Peyer's patch (tissue), 4 donors: Measurements from ENCODE around the gene TNFRSF4. TPM values are rescaled to one million over a fixed set of nuclear protein-coding genes. Genes with fewer than 3 reads are reported as not detected.

Experiments used
- DNase-seq, 3 donors: peaks; one replicate each; pipeline ENCODE4 v3.0.0-alpha.2; 2017 to 2019
- H3K27ac ChIP-seq, 4 donors: fragments of 200-600 bp; sonication (generic); one replicate each; pipeline ENCODE4 v1.5.1; 2016 to 2019
- H3K27me3 ChIP-seq, 2 donors: fragments of 200-600 bp; sonication (generic); one replicate each; pipeline ENCODE4 v1.5.1; 2019
- H3K36me3 ChIP-seq, 3 donors: fragments of 200-600 bp; sonication (generic); one replicate each; pipeline ENCODE4 v1.5.1; 2016 to 2019
- H3K4me1 ChIP-seq, 4 donors: fragments of 200-600 bp; sonication (generic); one replicate each; pipeline ENCODE4 v1.5.1; 2016 to 2019
- H3K4me3 ChIP-seq, 4 donors: fragments of 200-600 bp; sonication (generic); 1 replicate in 3 of 4; 2 replicates in 1 of 4; pipeline ENCODE4 v1.5.1; 2016 to 2019; ENCODE audit warnings: mild to moderate bottlenecking in 1 of 4
- H3K9me3 ChIP-seq, 4 donors: fragments of 200-600 bp; sonication (generic); one replicate each; pipeline ENCODE4 v1.5.1; 2016 to 2019; ENCODE audit warnings: mild to moderate bottlenecking in 1 of 4
- POLR2A ChIP-seq, 2 donors: fragments of 450-650 bp; IDR thresholded peaks; one replicate each; pipeline ENCODE4 v1.5.1; 2017; ENCODE audit warnings: antibody characterized with exemption in 2 of 2, mild to moderate bottlenecking in 2 of 2, moderate library complexity in 2 of 2
- total RNA-seq, 4 donors: library from RNA; depleted of rRNA; stranded (reverse); fragments of >200 nt; gene quantifications; one replicate each; pipeline ENCODE4 v1.1.0, GENCODE V29; 2016
- TF ChIP-seq, protein P1 (sequence below), 6 experiments: fragments of 450-650 bp in 4 of 6; fragments of 200-600 bp in 2 of 6; sonication (generic) in 1 of 6; IDR thresholded peaks; one replicate each; pipeline ENCODE4 v1.5.1; 2017 to 2019; ENCODE audit warnings: antibody characterized with exemption in 6 of 6, mild to moderate bottlenecking in 3 of 6, moderate library complexity in 1 of 6

The TNFRSF4 gene
- total RNA-seq, 4 donors from 2014 or later: 1.6 to 9.1 (median 2.8) TPM; not detected in 1

DNA sequence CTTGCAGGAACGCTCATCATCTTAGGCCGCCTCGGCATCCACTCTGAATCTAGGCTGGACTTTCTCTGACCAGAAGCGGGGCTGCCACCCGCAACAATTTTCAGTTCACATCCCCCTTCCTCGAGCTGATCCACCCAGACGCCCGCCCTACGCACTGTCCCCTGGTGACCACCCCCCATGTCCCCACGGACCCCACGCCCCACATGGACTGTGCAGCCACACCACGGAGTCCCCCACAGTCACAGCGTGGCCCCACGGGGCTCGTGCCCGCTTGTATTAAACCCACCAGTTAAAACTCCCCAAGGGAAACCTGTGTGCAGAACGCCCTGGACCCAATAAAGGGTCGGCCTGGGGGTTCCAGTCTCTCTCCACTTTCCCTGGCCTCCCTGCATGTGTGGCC is 45.6 kb upstream of the TNFRSF4 start:
- no peaks in the 10 kb centered on the region for H3K27me3 ChIP-seq
- no peak overlapping the region for H3K4me3 ChIP-seq
- H3K36me3 ChIP-seq: peaks cover 0 to 82% (median 0%) of the 10 kb centered on the region in 3 donors
- TF ChIP-seq POLR2A (IDR thresholded peaks at IDR 0.05): no peak
- TF ChIP-seq, protein P1, sequence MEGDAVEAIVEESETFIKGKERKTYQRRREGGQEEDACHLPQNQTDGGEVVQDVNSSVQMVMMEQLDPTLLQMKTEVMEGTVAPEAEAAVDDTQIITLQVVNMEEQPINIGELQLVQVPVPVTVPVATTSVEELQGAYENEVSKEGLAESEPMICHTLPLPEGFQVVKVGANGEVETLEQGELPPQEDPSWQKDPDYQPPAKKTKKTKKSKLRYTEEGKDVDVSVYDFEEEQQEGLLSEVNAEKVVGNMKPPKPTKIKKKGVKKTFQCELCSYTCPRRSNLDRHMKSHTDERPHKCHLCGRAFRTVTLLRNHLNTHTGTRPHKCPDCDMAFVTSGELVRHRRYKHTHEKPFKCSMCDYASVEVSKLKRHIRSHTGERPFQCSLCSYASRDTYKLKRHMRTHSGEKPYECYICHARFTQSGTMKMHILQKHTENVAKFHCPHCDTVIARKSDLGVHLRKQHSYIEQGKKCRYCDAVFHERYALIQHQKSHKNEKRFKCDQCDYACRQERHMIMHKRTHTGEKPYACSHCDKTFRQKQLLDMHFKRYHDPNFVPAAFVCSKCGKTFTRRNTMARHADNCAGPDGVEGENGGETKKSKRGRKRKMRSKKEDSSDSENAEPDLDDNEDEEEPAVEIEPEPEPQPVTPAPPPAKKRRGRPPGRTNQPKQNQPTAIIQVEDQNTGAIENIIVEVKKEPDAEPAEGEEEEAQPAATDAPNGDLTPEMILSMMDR (IDR thresholded peaks at IDR 0.05): no peak
- H3K4me1 ChIP-seq: no peaks in the 10 kb centered on the region
- DNase-seq: no peak
- H3K9me3 ChIP-seq: no peaks in the 10 kb centered on the region
- H3K27ac ChIP-seq: no peak overlapping the region

DNA sequence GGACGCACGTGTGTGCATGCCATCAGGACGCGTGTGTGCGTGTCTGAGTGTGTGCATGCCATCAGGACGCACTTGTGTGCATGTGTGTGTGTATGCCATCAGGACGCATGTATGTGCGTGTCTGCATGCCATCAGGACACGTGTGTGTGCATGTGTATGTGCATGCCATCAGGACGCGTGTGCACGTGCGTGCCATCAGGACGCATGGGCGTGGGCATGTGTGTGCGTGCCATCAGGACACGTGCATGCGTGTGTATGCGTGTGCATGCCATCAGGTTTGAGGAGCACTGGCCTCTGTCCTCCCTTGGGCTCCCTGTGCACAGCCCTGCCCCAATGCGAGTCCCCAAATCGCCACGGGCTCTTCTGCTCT is 45.2 kb upstream of the TNFRSF4 start:
- Histone ChIP-seq H3K27ac (no peak overlapping the region), H3K4me1 (no peaks in the 10 kb centered on the region), H3K27me3 (no peaks in the 10 kb centered on the region), H3K9me3 (no peaks in the 10 kb centered on the region), H3K36me3 (peaks cover 0 to 82% (median 0%) of the 10 kb centered on the region in 3 donors), H3K4me3 (no peak overlapping the region)
- no peak for TF ChIP-seq POLR2A (IDR thresholded peaks at IDR 0.05)
- TF ChIP-seq, protein P1 (IDR thresholded peaks at IDR 0.05): no peak
- DNase-seq: no peak

DNA sequence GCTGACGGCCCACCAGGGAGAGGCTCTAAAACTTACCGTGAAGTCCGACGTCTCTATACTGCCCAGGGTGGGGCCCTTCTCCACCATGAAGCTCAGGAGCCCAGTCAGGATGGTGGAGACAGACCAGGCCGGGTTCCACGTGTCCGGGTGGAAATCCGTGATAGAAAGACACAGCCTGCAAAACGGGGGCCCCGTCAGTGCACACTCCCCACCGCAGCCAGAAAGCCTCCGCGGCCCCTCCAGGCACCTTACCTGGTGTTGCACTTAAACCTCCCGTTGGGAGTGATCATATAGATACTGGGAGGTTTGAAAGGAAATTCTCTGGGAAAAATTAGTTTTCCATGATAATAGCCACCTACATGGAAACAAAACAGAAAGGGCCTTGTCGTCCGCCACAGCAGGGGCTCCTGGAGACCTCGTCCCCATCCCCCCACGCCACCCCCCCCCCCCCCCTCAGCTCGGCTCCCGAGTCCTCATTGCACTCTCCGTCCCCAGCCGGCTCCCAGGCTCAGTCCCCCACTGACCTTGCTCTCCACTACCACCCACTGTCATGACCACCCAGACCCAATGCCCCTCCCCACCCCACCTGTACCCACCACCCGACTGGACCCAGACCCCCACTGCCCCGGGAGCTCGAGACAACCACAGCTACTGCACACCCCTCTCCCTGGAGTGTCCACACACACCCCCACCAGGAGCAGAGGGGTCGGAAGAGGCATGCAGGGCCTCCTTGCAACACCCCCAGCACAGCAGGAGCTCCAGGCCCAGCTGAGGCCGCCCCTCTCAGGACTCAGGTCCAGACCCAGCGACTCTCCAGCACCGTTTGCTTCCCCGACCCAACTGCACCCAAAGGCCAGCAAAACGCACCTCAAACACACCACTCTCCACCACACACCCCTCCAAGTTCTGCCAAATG is 43.3 kb upstream of the TNFRSF4 start:
- TF ChIP-seq POLR2A (IDR thresholded peaks at IDR 0.05): no peak
- TF ChIP-seq, protein P1 (IDR thresholded peaks at IDR 0.05): no peak
- Histone ChIP-seq H3K36me3 (peaks cover 0 to 78% (median 0%) of the 10 kb centered on the region in 3 donors), H3K27ac (no peak overlapping the region), H3K4me3 (no peak overlapping the region), H3K4me1 (no peaks in the 10 kb centered on the region), H3K9me3 (no peaks in the 10 kb centered on the region), H3K27me3 (no peaks in the 10 kb centered on the region)
- DNase-seq: no peak

DNA sequence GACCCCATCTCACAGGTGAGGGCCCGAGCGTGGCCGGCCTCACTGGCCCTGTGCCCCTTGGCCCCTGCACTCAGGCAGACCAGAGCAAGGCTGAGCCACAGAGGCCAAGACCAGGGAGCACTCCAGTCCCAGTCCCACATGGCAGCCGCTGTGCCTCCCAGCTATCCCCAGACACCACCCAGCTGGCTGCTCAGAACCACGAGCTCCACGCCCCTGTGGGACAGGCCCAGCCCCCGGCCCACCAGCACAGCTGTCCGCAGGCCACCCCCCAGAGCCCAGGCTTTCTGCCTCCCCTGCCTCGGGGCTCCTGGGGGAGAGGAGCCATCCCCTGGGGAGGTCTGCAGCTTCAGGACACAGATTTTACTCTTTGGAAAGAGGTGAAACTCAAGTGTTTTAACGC is 41.7 kb upstream of the TNFRSF4 start:
- TF ChIP-seq POLR2A (IDR thresholded peaks at IDR 0.05): no peak
- TF ChIP-seq, protein P1 (IDR thresholded peaks at IDR 0.05): no peak
- H3K4me3 ChIP-seq: no peak overlapping the region
- peaks cover 0 to 69% (median 0%) of the 10 kb centered on the region in 3 donors for H3K36me3 ChIP-seq
- peaks cover 0 to 7% (median 3%) of the 10 kb centered on the region in 4 donors for H3K4me1 ChIP-seq
- H3K27me3 ChIP-seq: no peaks in the 10 kb centered on the region
- no peaks in the 10 kb centered on the region for H3K9me3 ChIP-seq
- DNase-seq: no peak
- H3K27ac ChIP-seq: no peak overlapping the region

DNA sequence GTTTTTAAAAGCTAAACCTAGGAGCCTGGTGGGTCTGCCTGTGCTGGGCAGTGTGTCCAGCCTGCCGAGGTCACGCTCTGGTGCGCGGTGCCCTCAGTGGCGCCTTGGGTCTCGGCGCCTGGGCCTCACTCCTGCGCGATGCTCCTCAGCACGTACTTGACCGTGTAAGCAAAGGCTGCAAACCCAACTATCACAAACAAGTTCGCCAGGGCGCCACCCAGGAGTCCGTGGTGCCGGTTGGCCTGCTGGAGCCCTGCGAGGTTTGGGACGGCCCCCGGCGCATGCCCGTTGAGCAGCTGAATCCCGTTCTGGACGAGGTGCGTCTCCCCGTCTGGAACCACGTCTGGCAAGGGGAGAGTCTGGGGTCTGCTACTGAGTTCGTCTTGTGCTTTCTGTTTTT is 41.1 kb upstream of the TNFRSF4 start:
- Histone ChIP-seq H3K27me3 (no peaks in the 10 kb centered on the region), H3K9me3 (no peaks in the 10 kb centered on the region), H3K27ac (no peak overlapping the region), H3K36me3 (peaks cover 0 to 64% (median 0%) of the 10 kb centered on the region in 3 donors), H3K4me1 (peaks cover 0 to 11% (median 5%) of the 10 kb centered on the region in 4 donors), H3K4me3 (no peak overlapping the region)
- no peak for TF ChIP-seq POLR2A (IDR thresholded peaks at IDR 0.05)
- TF ChIP-seq, protein P1 (IDR thresholded peaks at IDR 0.05): no peak
- no peak for DNase-seq
